Ovary (tissue), 3 donors: ENCODE measurements around the gene EIF6.

Experiments
- EP300 ChIP-seq: sonication (generic); formaldehyde crosslinking; IDR thresholded peaks from one replicate; pipeline ENCODE4 v1.6.1; 2017; ENCODE audit warnings: antibody characterized with exemption
- POLR2A ChIP-seq: fragments of 450-650 bp; IDR thresholded peaks from one replicate; pipeline ENCODE4 v1.6.1; 2017; ENCODE audit warnings: antibody characterized with exemption, mild to moderate bottlenecking, moderate library complexity
- TF ChIP-seq, protein P1 (sequence below), 3 donors: fragments of 450-650 bp in 2 of 3; fragments of 200-600 bp in 1 of 3; IDR thresholded peaks; one replicate each; pipeline versions ENCODE4 v1.5.1 to v1.8.0; 2016 to 2022; ENCODE audit warnings: antibody characterized with exemption in 3 of 3, mild to moderate bottlenecking in 1 of 3
- donor health status: DM: no; HTN: no; CAD: no.

DNA sequence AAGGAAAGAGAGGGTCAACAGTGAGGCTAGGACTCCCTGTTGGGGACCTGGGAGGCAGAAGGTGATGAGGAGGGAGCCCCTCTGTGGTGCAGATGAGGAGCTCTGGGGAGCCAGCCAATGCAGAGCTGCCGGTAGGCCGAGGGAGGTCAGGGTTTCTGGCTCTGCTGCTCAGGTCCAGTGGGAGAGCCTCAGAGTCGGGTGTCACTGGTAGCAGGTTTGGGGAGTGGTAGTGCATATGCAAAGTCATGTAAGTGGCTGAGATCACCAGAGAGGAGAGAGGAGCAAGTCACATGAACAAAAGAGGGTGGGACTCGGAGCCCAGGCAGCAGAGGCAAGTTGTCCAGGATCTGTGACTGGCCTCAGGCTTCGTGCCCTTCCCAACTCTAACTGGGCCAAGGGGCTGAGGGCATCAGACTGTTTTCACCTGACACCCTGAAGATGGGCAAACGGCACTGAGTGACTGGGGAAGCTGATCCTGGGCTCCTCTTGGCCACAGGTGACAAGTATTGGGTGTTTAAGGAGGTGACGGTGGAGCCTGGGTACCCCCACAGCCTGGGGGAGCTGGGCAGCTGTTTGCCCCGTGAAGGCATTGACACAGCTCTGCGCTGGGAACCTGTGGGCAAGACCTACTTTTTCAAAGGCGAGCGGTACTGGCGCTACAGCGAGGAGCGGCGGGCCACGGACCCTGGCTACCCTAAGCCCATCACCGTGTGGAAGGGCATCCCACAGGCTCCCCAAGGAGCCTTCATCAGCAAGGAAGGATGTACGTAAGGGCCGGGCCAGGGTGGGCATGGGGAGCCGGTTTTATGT is 13.3 kb downstream of the EIF6 start:
- TF ChIP-seq, protein P1, sequence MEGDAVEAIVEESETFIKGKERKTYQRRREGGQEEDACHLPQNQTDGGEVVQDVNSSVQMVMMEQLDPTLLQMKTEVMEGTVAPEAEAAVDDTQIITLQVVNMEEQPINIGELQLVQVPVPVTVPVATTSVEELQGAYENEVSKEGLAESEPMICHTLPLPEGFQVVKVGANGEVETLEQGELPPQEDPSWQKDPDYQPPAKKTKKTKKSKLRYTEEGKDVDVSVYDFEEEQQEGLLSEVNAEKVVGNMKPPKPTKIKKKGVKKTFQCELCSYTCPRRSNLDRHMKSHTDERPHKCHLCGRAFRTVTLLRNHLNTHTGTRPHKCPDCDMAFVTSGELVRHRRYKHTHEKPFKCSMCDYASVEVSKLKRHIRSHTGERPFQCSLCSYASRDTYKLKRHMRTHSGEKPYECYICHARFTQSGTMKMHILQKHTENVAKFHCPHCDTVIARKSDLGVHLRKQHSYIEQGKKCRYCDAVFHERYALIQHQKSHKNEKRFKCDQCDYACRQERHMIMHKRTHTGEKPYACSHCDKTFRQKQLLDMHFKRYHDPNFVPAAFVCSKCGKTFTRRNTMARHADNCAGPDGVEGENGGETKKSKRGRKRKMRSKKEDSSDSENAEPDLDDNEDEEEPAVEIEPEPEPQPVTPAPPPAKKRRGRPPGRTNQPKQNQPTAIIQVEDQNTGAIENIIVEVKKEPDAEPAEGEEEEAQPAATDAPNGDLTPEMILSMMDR (IDR thresholded peaks at IDR 0.05), result no peak
- no peak for TF ChIP-seq POLR2A
- no peak for TF ChIP-seq EP300
